ENCODE results near the gene KLHDC8A. TPM values are rescaled to one million over a fixed set of nuclear protein-coding genes. Genes with fewer than 3 reads are reported as not detected.

KLHDC8A gene
- total and polyA plus RNA-seq, 7 experiments from 2014 or later = not detected

GRCh38 chr1:205332015-205332791 is 24.5 kb downstream of the KLHDC8A start:
- intact Hi-C loops (cut with micrococcal nuclease) = loop anchor here in 1 of 2 donors (10.0 kb wide), 1 partner anchor 303 kb away; the partner anchor contains the start of gene ELK4
- no peaks in the 10 kb centered on the region for H3K4me1 ChIP-seq (ENCODE audit: control insufficient read depth in 2 of 2, insufficient read depth in 2 of 2, low read length in 2 of 2)
- no peaks in the 10 kb centered on the region for H3K36me3 ChIP-seq (ENCODE audit: control insufficient read depth in 2 of 3, insufficient read depth in 3 of 3, low read length in 3 of 3)
- Mint-ChIP-seq H3K27me3 (peaks cover 0 to 39% (median 0%) of the 10 kb centered on the region in 5 donors), H3K9me3 (no peaks in the 10 kb centered on the region), H3K36me3 (no peaks in the 10 kb centered on the region), H3K4me1 (peaks cover 0 to 5% (median 0%) of the 10 kb centered on the region in 7 donors), H3K4me3 (no peak overlapping the region), H3K27ac (no peak overlapping the region)
- CTCF ChIA-PET = interaction anchor here (0.8 to 3.9 kb wide), 7 partner anchors 13 to 192 kb away, joined by 3 to 12 read pairs (median 6); no protein-coding TSS in a partner anchor
- DNase-seq (no peak), ATAC-seq (no peak)
- H3K9me3 ChIP-seq (ENCODE audit: control insufficient read depth in 2 of 3, low read length in 3 of 3) = no peaks in the 10 kb centered on the region
- no peaks in the 10 kb centered on the region for H3K27me3 ChIP-seq (ENCODE audit: control insufficient read depth in 2 of 2, insufficient read depth in 2 of 2, low read length in 2 of 2)
- no peak overlapping the region for H3K27ac ChIP-seq (ENCODE audit: low read depth, low read length)
- H3K4me3 ChIP-seq (ENCODE audit: low read length) = no peak overlapping the region
- POLR2A ChIA-PET = interaction anchor here (0.5 to 28.6 kb wide), 2 partner anchors 52 to 326 kb away, joined by 3 to 1119 read pairs; no protein-coding TSS in a partner anchor

GRCh38 chr1:205330150-205330549 is 26.6 kb downstream of the KLHDC8A start:
- Mint-ChIP-seq H3K36me3 (no peaks in the 10 kb centered on the region), H3K9me3 (no peaks in the 10 kb centered on the region), H3K27me3 (peaks cover 0 to 49% (median 0%) of the 10 kb centered on the region in 5 donors), H3K4me3 (no peak overlapping the region), H3K4me1 (peaks cover 5 to 10% (median 7%) of the 10 kb centered on the region in 7 donors), H3K27ac (no peak overlapping the region)
- no peak for ATAC-seq
- H3K9me3 ChIP-seq (ENCODE audit: control insufficient read depth in 2 of 3, low read length in 3 of 3) = no peaks in the 10 kb centered on the region
- POLR2A ChIA-PET = interaction anchor here (0.6 to 28.6 kb wide), 2 partner anchors 50 to 61 kb away, joined by 5 to 1119 read pairs; no protein-coding TSS in a partner anchor
- no peaks in the 10 kb centered on the region for H3K36me3 ChIP-seq (ENCODE audit: control insufficient read depth in 2 of 3, insufficient read depth in 3 of 3, low read length in 3 of 3)
- intact Hi-C loops (cut with micrococcal nuclease) = loop anchor here in 1 of 2 donors (10.0 kb wide), 1 partner anchor 305 kb away; the partner anchor contains the start of gene ELK4
- H3K27ac ChIP-seq (ENCODE audit: low read depth, low read length) = no peak overlapping the region
- H3K4me1 ChIP-seq (ENCODE audit: control insufficient read depth in 2 of 2, insufficient read depth in 2 of 2, low read length in 2 of 2) = peaks cover 3% of the 10 kb centered on the region in 2 donors
- no peaks in the 10 kb centered on the region for H3K27me3 ChIP-seq (ENCODE audit: control insufficient read depth in 2 of 2, insufficient read depth in 2 of 2, low read length in 2 of 2)
- CTCF ChIA-PET = interaction anchor here (0.7 to 21.8 kb wide), 6 partner anchors 24 to 240 kb away, joined by 3 to 955 read pairs (median 3); no protein-coding TSS in a partner anchor
- no peak overlapping the region for H3K4me3 ChIP-seq (ENCODE audit: low read length)
- no peak for DNase-seq

- H3K4me3 Mint-ChIP-seq = no peak overlapping the region
- peaks cover 0 to 53% (median 0%) of the 10 kb centered on the region in 5 donors for H3K27me3 Mint-ChIP-seq
- DNase-seq (no peak), ATAC-seq (no peak)
- H3K9me3 ChIP-seq (ENCODE audit: control insufficient read depth in 2 of 3, low read length in 3 of 3) = no peaks in the 10 kb centered on the region
- no peaks in the 10 kb centered on the region for H3K36me3 Mint-ChIP-seq
- no peak overlapping the region for H3K27ac Mint-ChIP-seq
- H3K27me3 ChIP-seq (ENCODE audit: control insufficient read depth in 2 of 2, insufficient read depth in 2 of 2, low read length in 2 of 2) = no peaks in the 10 kb centered on the region
- H3K4me1 Mint-ChIP-seq = peaks cover 9 to 13% (median 11%) of the 10 kb centered on the region in 7 donors
- intact Hi-C loops (cut with micrococcal nuclease) = loop anchor here in 1 of 2 donors (10.0 kb wide), 1 partner anchor 305 kb away; the partner anchor contains the start of gene ELK4
- POLR2A ChIA-PET = interaction anchor here (0.6 to 28.6 kb wide), 3 partner anchors 15 to 61 kb away, joined by 3 to 1119 read pairs (median 5); no protein-coding TSS in a partner anchor
- CTCF ChIA-PET = interaction anchor here (0.7 to 21.8 kb wide), 8 partner anchors 9 to 240 kb away, joined by 3 to 955 read pairs (median 3); partner anchors contain the start of gene NUAK2
- H3K9me3 Mint-ChIP-seq = no peaks in the 10 kb centered on the region
- H3K4me3 ChIP-seq (ENCODE audit: low read length) = no peak overlapping the region
- H3K36me3 ChIP-seq (ENCODE audit: control insufficient read depth in 2 of 3, insufficient read depth in 3 of 3, low read length in 3 of 3) = no peaks in the 10 kb centered on the region
- H3K27ac ChIP-seq (ENCODE audit: low read depth, low read length) = no peak overlapping the region
- H3K4me1 ChIP-seq (ENCODE audit: control insufficient read depth in 2 of 2, insufficient read depth in 2 of 2, low read length in 2 of 2) = peaks cover 5 to 8% of the 10 kb centered on the region in 2 donors
Measured at GRCh38 chr1:205329719-205330118, 27.0 kb downstream of the KLHDC8A start.

DNA sequence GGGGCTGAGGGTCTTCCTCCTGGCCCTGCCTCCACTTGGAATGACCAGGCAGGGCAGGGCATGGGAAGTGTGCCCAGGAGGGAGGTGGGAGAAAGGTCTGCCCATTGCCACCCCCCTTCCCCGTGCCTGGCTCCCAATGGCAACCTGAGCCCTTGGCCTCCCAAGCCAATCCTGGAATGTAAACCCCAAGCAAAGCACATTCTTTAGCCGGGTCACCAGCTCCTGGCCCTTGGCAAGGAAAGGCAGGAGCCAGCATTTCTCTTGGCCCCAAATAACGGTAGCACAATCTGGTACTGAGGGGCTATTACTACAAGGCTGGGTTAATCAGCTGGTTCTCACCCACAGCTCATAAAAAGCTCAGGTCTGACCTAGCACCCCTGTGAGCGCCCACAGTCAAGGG is 28.2 kb downstream of the KLHDC8A start:
- no peak overlapping the region for H3K4me3 Mint-ChIP-seq
- H3K27me3 ChIP-seq (ENCODE audit: control insufficient read depth in 2 of 2, insufficient read depth in 2 of 2, low read length in 2 of 2) = no peaks in the 10 kb centered on the region
- H3K27me3 Mint-ChIP-seq = peaks cover 0 to 50% (median 0%) of the 10 kb centered on the region in 5 donors

GRCh38 chr1:205326812-205327466 is 29.8 kb downstream of the KLHDC8A start:
- H3K4me3 ChIP-seq (ENCODE audit: low read length) = no peak overlapping the region
- no peaks in the 10 kb centered on the region for H3K9me3 ChIP-seq (ENCODE audit: control insufficient read depth in 2 of 3, low read length in 3 of 3)
- intact Hi-C loops (cut with micrococcal nuclease) = no loop called here
- POLR2A ChIA-PET = interaction anchor here (28.6 kb wide), 1 partner anchor 47 kb away, joined by 1119 read pairs; no protein-coding TSS in a partner anchor
- peaks cover 10 to 19% of the 10 kb centered on the region in 2 donors for H3K4me1 ChIP-seq (ENCODE audit: control insufficient read depth in 2 of 2, insufficient read depth in 2 of 2, low read length in 2 of 2)
- no peaks in the 10 kb centered on the region for H3K9me3 Mint-ChIP-seq
- H3K4me3 Mint-ChIP-seq = no peak overlapping the region
- peaks cover 0 to 45% (median 0%) of the 10 kb centered on the region in 5 donors for H3K27me3 Mint-ChIP-seq
- no peak overlapping the region for H3K27ac ChIP-seq (ENCODE audit: low read depth, low read length)
- no peaks in the 10 kb centered on the region for H3K36me3 ChIP-seq (ENCODE audit: control insufficient read depth in 2 of 3, insufficient read depth in 3 of 3, low read length in 3 of 3)
- no peak overlapping the region for H3K27ac Mint-ChIP-seq
- ATAC-seq = no peak
- no peaks in the 10 kb centered on the region for H3K27me3 ChIP-seq (ENCODE audit: control insufficient read depth in 2 of 2, insufficient read depth in 2 of 2, low read length in 2 of 2)
- CTCF ChIA-PET = interaction anchor here (0.6 to 21.8 kb wide), 8 partner anchors 9 to 413 kb away, joined by 3 to 955 read pairs (median 6); no protein-coding TSS in a partner anchor
- H3K36me3 Mint-ChIP-seq = no peaks in the 10 kb centered on the region
- H3K4me1 Mint-ChIP-seq = peaks cover 16 to 33% (median 28%) of the 10 kb centered on the region in 7 donors
- DNase-seq = no peak

More for the DNA sequence above, 28.2 kb downstream of the KLHDC8A start:
- no peaks in the 10 kb centered on the region for H3K9me3 Mint-ChIP-seq
- Histone ChIP-seq H3K4me1 (ENCODE audit: control insufficient read depth in 2 of 2, insufficient read depth in 2 of 2, low read length in 2 of 2) (peaks cover 8 to 15% of the 10 kb centered on the region in 2 donors), H3K36me3 (ENCODE audit: control insufficient read depth in 2 of 3, insufficient read depth in 3 of 3, low read length in 3 of 3) (no peaks in the 10 kb centered on the region), H3K27ac (ENCODE audit: low read depth, low read length) (no peak overlapping the region), H3K4me3 (ENCODE audit: low read length) (no peak overlapping the region), H3K9me3 (ENCODE audit: control insufficient read depth in 2 of 3, low read length in 3 of 3) (no peaks in the 10 kb centered on the region)
- ChIA-PET POLR2A (interaction anchor here (1.4 to 28.6 kb wide), 2 partner anchors 14 to 48 kb away, joined by 3 to 1119 read pairs; no protein-coding TSS in a partner anchor), CTCF (interaction anchor here (0.5 to 21.8 kb wide), 6 partner anchors 11 to 196 kb away, joined by 3 to 955 read pairs (median 4); no protein-coding TSS in a partner anchor)
- no peak overlapping the region for H3K27ac Mint-ChIP-seq
- ATAC-seq (no peak), DNase-seq (no peak)
- peaks cover 14 to 25% (median 20%) of the 10 kb centered on the region in 7 donors for H3K4me1 Mint-ChIP-seq
- H3K36me3 Mint-ChIP-seq = no peaks in the 10 kb centered on the region
- intact Hi-C loops (cut with micrococcal nuclease) = no loop called here
